Neural progenitor cell (in vitro differentiated cells): ENCODE data around the gene SLC30A3. TPM values are rescaled to one million over a fixed set of nuclear protein-coding genes. Genes with fewer than 3 reads are reported as not detected.

ENCODE experiments used
- DNase-seq: peaks from one replicate; pipeline ENCODE4 v3.0.0-alpha.2; 2016; ENCODE audit warnings: low spot score
- H2AFZ ChIP-seq: fragments of 200-600 bp; sonication (generic); replicated peaks from 2 replicates; pipeline ENCODE4 v1.6.1; 2016; ENCODE audit warnings: antibody characterized with exemption
- H3F3A ChIP-seq: fragments of 200-600 bp; sonication (generic); 2 replicates; pipeline ENCODE4 v1.6.1; 2016; ENCODE audit warnings: antibody characterized with exemption, low read depth
- H3K27ac ChIP-seq: fragments of 200-600 bp; sonication (generic); 2 replicates; pipeline ENCODE4 v1.5.1; 2016; ENCODE audit warnings: mild to moderate bottlenecking
- H3K27me3 ChIP-seq: fragments of 200-600 bp; sonication (generic); 2 replicates; pipeline ENCODE4 v1.6.1; 2016; ENCODE audit warnings: mild to moderate bottlenecking, moderate library complexity
- H3K36me3 ChIP-seq: fragments of 200-600 bp; sonication (generic); 2 replicates; pipeline ENCODE4 v1.5.1; 2016
- H3K4me1 ChIP-seq: fragments of 200-600 bp; sonication (generic); 2 replicates; pipeline ENCODE4 v1.6.1; 2016; ENCODE audit warnings: mixed run types
- H3K4me2 ChIP-seq: fragments of 200-600 bp; sonication (generic); 2 replicates; pipeline ENCODE4 v1.6.1; 2016
- H3K4me3 ChIP-seq: fragments of 200-600 bp; sonication (generic); 2 replicates; pipeline ENCODE4 v1.5.1; 2016
- H3K79me2 ChIP-seq: fragments of 200-600 bp; sonication (generic); 2 replicates; pipeline ENCODE4 v1.6.1; 2016; ENCODE audit warnings: low read depth
- H3K9ac ChIP-seq: fragments of 200-600 bp; sonication (generic); 2 replicates; pipeline ENCODE4 v1.6.1; 2016
- H3K9me3 ChIP-seq: fragments of 200-600 bp; sonication (generic); 2 replicates; pipeline ENCODE4 v1.5.1; 2016; ENCODE audit warnings: low read depth
- H4K20me1 ChIP-seq: fragments of 200-600 bp; sonication (generic); 2 replicates; pipeline ENCODE4 v1.6.1; 2016; ENCODE audit warnings: low read depth
- H3K27ac Mint-ChIP-seq: 3 replicates; pipeline ENCODE4 v1.8.0; 2021; ENCODE audit warnings: mixed read lengths
- H3K27me3 Mint-ChIP-seq: 2 replicates; pipeline ENCODE4 v1.8.0; 2022; ENCODE audit warnings: low read depth, mild to moderate bottlenecking, inconsistent platforms, moderate library complexity, mixed read lengths; ENCODE audit not compliant: insufficient read depth
- H3K36me3 Mint-ChIP-seq: 3 replicates; pipeline ENCODE4 v1.8.0; 2021; ENCODE audit warnings: mixed read lengths
- H3K4me1 Mint-ChIP-seq: 3 replicates; pipeline ENCODE4 v1.8.0; 2021; ENCODE audit warnings: mixed read lengths
- H3K4me3 Mint-ChIP-seq: 3 replicates; pipeline ENCODE4 v1.8.0; 2021; ENCODE audit warnings: mild to moderate bottlenecking, moderate library complexity, mixed read lengths
- H3K9me3 Mint-ChIP-seq: 3 replicates; pipeline ENCODE4 v1.8.0; 2020; ENCODE audit warnings: mixed read lengths
- CTCF ChIP-seq: fragments of 200-600 bp; sonication (generic); IDR thresholded peaks from 2 replicates; pipeline ENCODE4 v1.5.1; 2017; ENCODE audit warnings: antibody characterized with exemption, mild to moderate bottlenecking
- EZH2 ChIP-seq: fragments of 200-600 bp; sonication (generic); IDR thresholded peaks from 2 replicates; pipeline ENCODE4 v1.6.1; 2017; ENCODE audit warnings: antibody characterized with exemption, mild to moderate bottlenecking, moderate library complexity
- EZH2phosphoT487 ChIP-seq: fragments of 200-600 bp; sonication (generic); IDR thresholded peaks from 2 replicates; pipeline ENCODE4 v1.6.1; 2017; ENCODE audit warnings: antibody characterized with exemption
- total RNA-seq: library from RNA; depleted of rRNA; stranded (reverse); fragments of >200 nt; gene quantifications from 2 replicates; pipeline ENCODE4 v1.2.3, GENCODE V29; 2015; ENCODE audit warnings: low replicate concordance

Gene SLC30A3
- total RNA-seq, 1 donor from 2014 or later: 0.56 TPM

DNA sequence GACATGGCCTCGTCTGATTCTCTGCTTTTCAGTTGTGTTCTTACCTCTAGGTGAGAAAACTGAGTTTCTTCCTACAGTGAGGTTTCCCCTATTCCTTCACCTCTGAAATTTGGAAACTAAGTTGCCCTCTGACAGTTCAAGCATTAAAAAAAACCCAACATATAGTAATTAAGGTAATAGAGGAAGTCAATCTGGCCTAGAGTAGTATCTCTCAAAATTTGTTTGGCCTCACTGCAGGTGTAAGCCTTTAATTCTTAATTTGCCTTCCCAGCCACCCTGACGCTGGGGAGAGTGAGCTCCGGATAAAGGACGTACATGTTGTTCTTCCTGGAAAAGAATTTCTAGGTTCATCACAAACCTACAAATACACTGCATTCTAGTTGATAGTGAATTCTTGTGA lies 44.2 kb downstream of the SLC30A3 start:
- TF ChIP-seq EZH2phosphoT487: no peak
- TF ChIP-seq EZH2: no peak
- TF ChIP-seq CTCF: no peak
- H3K27me3 ChIP-seq: no peaks in the 10 kb centered on the region
- peak overlapping the region; percentile 79 for H3K4me2 ChIP-seq
- no peaks in the 10 kb centered on the region for H4K20me1 ChIP-seq
- peaks cover 5% of the 10 kb centered on the region for H3K36me3 ChIP-seq
- peaks cover 43% of the 10 kb centered on the region for H3K79me2 ChIP-seq
- no peaks in the 10 kb centered on the region for H3K9me3 ChIP-seq
- H3F3A ChIP-seq: peaks cover 20% of the 10 kb centered on the region
- no peak for DNase-seq
- no peak overlapping the region for H3K27ac Mint-ChIP-seq
- no peaks in the 10 kb centered on the region for H3K9me3 Mint-ChIP-seq
- no peak overlapping the region for H3K4me3 ChIP-seq
- H3K9ac ChIP-seq: no peak overlapping the region
- H3K36me3 Mint-ChIP-seq: peaks cover 37% of the 10 kb centered on the region
- H3K27ac ChIP-seq: no peak overlapping the region
- H3K4me1 ChIP-seq: peaks cover 9% of the 10 kb centered on the region
- peaks cover 23% of the 10 kb centered on the region for H3K4me1 Mint-ChIP-seq
- peak overlapping the region; percentile 37 for H3K4me3 Mint-ChIP-seq
- peaks cover 9% of the 10 kb centered on the region for H3K27me3 Mint-ChIP-seq
- no peak overlapping the region for H2AFZ ChIP-seq

DNA sequence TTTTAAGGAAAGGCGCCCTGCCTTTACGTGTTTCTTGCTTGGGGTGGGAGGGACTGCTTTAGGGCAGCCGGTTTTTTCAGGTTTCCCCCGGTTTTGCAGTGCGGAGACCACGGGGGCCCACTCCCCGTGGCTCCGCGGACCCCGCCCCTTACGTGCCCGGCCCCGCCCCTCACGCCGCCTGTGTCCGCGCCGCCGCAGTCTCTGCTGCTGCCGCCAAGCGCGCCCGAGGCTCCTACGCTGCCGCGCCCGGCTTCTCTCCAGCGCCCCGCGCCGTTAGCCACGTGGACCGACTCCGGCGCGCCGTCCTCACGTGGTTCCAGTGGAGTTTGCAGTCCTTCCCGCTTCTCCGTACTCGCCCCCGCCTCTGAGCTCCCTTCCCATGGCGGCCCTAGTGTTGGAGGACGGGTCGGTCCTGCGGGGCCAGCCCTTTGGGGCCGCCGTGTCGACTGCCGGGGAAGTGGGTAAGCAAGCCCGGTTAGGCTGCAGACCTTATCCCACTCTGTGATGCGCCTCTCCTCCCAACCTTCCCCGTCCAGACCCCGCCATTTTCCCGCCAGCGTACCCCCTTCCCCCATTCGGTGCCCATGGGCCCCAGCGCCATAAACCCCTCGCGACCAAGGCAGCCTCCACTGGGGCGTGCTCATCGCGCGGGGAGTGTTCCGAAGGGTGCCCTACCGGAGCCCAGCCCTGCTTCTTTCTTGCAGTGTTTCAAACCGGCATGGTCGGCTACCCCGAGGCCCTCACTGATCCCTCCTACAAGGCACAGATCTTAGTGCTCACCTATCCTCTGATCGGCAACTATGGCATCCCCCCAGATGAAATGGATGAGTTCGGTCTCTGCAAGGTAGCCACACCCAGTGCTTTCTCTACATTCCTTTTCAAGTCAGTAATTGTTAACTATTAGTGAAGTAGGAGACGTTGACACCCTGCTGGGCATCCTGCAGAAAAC lies 45.4 kb downstream of the SLC30A3 start, which contains the start of gene CAD:
Gene CAD (plus strand): TSS at position 197 of the 949 bp plus-strand sequence. CDS start 183 bp downstream, at position 380.
- Mint-ChIP-seq H3K27me3 (peaks cover 8% of the 10 kb centered on the region), H3K4me3 (peak within 1 kb of the TSS; percentile 87), H3K36me3 (peaks cover 33% of the 10 kb centered on the region), H3K4me1 (peaks cover 34% of the 10 kb centered on the region), H3K27ac (no peak within 1 kb of the TSS), H3K9me3 (no peaks in the 10 kb centered on the region)
- H2AFZ ChIP-seq: peak within 1 kb of the TSS; percentile 21
- H3K79me2 ChIP-seq: peaks cover 54% of the 10 kb centered on the region
- H3K4me3 ChIP-seq: peak within 1 kb of the TSS; percentile 59
- no peaks in the 10 kb centered on the region for H3K27me3 ChIP-seq
- H3K9me3 ChIP-seq: no peaks in the 10 kb centered on the region
- peaks cover 16% of the 10 kb centered on the region for H3K4me1 ChIP-seq
- peak within 1 kb of the TSS; percentile 79 for H3K4me2 ChIP-seq
- DNase-seq: peak; percentile 96
- peaks cover 5% of the 10 kb centered on the region for H3K36me3 ChIP-seq
- H3F3A ChIP-seq: peaks cover 26% of the 10 kb centered on the region
- H3K9ac ChIP-seq: peak within 1 kb of the TSS; percentile 34
- H3K27ac ChIP-seq: peak within 1 kb of the TSS; percentile 84
- H4K20me1 ChIP-seq: no peaks in the 10 kb centered on the region
- TF ChIP-seq EZH2phosphoT487: no peak
- peak; percentile 40 for TF ChIP-seq CTCF

DNA sequence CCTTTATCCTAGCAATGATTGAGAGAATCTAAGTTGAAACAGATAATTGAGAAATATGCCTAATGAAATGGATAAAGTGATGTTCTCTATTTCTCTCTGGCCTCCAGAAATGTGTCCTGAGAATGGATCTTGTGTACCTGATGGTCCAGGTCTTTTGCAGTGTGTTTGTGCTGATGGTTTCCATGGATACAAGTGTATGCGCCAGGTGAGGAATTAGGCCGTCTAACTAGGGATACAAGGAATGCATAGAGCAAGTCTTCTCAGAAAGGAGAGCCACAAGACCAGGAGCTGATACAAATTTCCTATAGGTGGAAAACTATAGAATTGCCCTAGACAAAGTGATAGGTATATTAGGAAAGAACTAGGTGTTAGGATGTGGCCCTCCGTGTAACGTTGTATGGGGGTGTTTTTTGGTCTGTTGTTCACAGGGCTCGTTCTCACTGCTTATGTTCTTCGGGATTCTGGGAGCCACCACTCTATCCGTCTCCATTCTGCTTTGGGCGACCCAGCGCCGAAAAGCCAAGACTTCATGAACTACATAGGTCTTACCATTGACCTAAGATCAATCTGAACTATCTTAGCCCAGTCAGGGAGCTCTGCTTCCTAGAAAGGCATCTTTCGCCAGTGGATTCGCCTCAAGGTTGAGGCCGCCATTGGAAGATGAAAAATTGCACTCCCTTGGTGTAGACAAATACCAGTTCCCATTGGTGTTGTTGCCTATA lies 46.3 kb downstream of the SLC30A3 start:
- H3K4me3 ChIP-seq: peak overlapping the region; percentile 59
- H3K9ac ChIP-seq: no peak overlapping the region
- H2AFZ ChIP-seq: peak overlapping the region; percentile 3
- H3K27me3 ChIP-seq: no peaks in the 10 kb centered on the region
- H3K79me2 ChIP-seq: peaks cover 54% of the 10 kb centered on the region
- H3K36me3 ChIP-seq: peaks cover 5% of the 10 kb centered on the region
- Mint-ChIP-seq H3K4me3 (peak overlapping the region; percentile 87), H3K4me1 (peaks cover 35% of the 10 kb centered on the region), H3K9me3 (no peaks in the 10 kb centered on the region), H3K36me3 (peaks cover 29% of the 10 kb centered on the region), H3K27me3 (peaks cover 8% of the 10 kb centered on the region), H3K27ac (no peak overlapping the region)
- peaks cover 35% of the 10 kb centered on the region for H3F3A ChIP-seq
- no peak for DNase-seq
- peaks cover 16% of the 10 kb centered on the region for H3K4me1 ChIP-seq
- peak overlapping the region; percentile 79 for H3K4me2 ChIP-seq
- no peaks in the 10 kb centered on the region for H3K9me3 ChIP-seq
- no peaks in the 10 kb centered on the region for H4K20me1 ChIP-seq
- TF ChIP-seq CTCF: no peak
- no peak for TF ChIP-seq EZH2
- TF ChIP-seq EZH2phosphoT487: no peak
- peak overlapping the region; percentile 84 for H3K27ac ChIP-seq
